Esophagus squamous epithelium (tissue), 5 donors: ENCODE results near the gene KIZ. TPM values are rescaled to one million over a fixed set of nuclear protein-coding genes. Genes with fewer than 3 reads are reported as not detected.
A peak's percentile ranks its signal among the peaks of the same experiment; 100 is the strongest.

ENCODE experiments used
- DNase-seq: peaks from one replicate; lab custom pipeline; 2025; lab: John Stamatoyannopoulos, UW
- H3K27ac ChIP-seq, 4 donors: fragments of 200-600 bp; sonication (generic); one replicate each; pipeline ENCODE4 v1.5.1; 2016 to 2019; ENCODE audit warnings: mild to moderate bottlenecking in 1 of 4
- H3K27me3 ChIP-seq, 4 donors: fragments of 200-600 bp; sonication (generic); 1 replicate in 3 of 4; 2 replicates in 1 of 4; pipeline versions ENCODE4 v1.5.1 to v1.6.0; 2017 to 2021; ENCODE audit warnings: antibody characterized with exemption in 1 of 4
- H3K36me3 ChIP-seq, 3 donors: fragments of 200-600 bp; sonication (generic); one replicate each; pipeline ENCODE4 v1.5.1; 2016 to 2019
- H3K4me1 ChIP-seq, 3 donors: fragments of 200-600 bp; sonication (generic); one replicate each; pipeline ENCODE4 v1.5.1; 2017 to 2019
- H3K4me3 ChIP-seq, 4 donors: fragments of 200-600 bp; sonication (generic); 1 replicate in 3 of 4; 2 replicates in 1 of 4; pipeline ENCODE4 v1.5.1; 2016 to 2019; ENCODE audit warnings: mild to moderate bottlenecking in 2 of 4, moderate library complexity in 1 of 4
- H3K9me3 ChIP-seq, 3 donors: fragments of 200-600 bp; sonication (generic); one replicate each; pipeline ENCODE4 v1.5.1; 2016 to 2019
- POLR2A ChIP-seq, 4 donors: fragments of 450-650 bp; IDR thresholded peaks; one replicate each; pipeline ENCODE4 v1.6.1; 2017; ENCODE audit warnings: antibody characterized with exemption in 4 of 4, mild to moderate bottlenecking in 4 of 4, moderate library complexity in 3 of 4
- WGBS, 2 donors: methylation state at CpG; one replicate each; pipeline ENCODE4 v1.1.5; 2018; 5-methylcytosine and 5-hydroxymethylcytosine counted together
- intact Hi-C: fragments of 100-400 bp; cut with DNase I; formaldehyde crosslinking; loops from one replicate; pipeline ENCODE4 v1.15.0; 2022
- total RNA-seq, 4 donors: library from RNA; depleted of rRNA; stranded (reverse); fragments of >200 nt; gene quantifications; one replicate each; pipeline ENCODE4 v1.1.0, GENCODE V29; 2016
- TF ChIP-seq, protein P1 (sequence below), 6 experiments: fragments of 450-650 bp in 4 of 6; fragments of 200-600 bp in 2 of 6; sonication (generic) in 2 of 6; IDR thresholded peaks; one replicate each; pipeline ENCODE4 v1.5.1; 2016 to 2019; ENCODE audit warnings: antibody characterized with exemption in 6 of 6, mild to moderate bottlenecking in 4 of 6, moderate library complexity in 4 of 6
- donor health status: DM: yes; HTN: yes; CAD: no.

The KIZ gene
- total RNA-seq, 4 donors from 2014 or later = 2.2 to 15.3 (median 9.1) TPM

DNA sequence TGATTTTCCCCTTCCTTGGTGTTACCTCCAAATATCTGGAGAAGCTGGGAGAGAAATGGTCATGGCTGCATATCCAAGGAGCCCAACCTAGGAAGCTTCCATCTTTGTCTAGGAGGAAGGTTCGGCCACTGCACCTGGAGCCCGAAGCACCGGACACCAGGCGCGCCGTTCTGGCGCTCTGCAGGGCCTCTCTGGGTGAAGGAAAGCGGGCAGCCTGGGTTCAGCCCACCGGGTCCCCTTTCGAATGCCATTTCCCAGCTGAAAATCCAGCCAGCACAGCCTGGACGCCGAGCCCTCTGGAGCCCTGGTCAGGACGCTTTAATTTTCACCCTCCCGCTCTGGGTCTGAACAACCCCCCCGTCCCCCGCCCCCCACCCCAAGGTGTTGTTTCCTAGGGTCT, 21.0 kb upstream of the KIZ start:
- DNase-seq = no peak
- peaks cover 40 to 56% (median 44%) of the 10 kb centered on the region in 3 donors for H3K4me1 ChIP-seq
- no peak overlapping the region for H3K27ac ChIP-seq
- WGBS, 2 donors = 0 to 20% methylated on average over 1 to 10 of the region's 16 CpGs
- TF ChIP-seq, protein P1, sequence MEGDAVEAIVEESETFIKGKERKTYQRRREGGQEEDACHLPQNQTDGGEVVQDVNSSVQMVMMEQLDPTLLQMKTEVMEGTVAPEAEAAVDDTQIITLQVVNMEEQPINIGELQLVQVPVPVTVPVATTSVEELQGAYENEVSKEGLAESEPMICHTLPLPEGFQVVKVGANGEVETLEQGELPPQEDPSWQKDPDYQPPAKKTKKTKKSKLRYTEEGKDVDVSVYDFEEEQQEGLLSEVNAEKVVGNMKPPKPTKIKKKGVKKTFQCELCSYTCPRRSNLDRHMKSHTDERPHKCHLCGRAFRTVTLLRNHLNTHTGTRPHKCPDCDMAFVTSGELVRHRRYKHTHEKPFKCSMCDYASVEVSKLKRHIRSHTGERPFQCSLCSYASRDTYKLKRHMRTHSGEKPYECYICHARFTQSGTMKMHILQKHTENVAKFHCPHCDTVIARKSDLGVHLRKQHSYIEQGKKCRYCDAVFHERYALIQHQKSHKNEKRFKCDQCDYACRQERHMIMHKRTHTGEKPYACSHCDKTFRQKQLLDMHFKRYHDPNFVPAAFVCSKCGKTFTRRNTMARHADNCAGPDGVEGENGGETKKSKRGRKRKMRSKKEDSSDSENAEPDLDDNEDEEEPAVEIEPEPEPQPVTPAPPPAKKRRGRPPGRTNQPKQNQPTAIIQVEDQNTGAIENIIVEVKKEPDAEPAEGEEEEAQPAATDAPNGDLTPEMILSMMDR (IDR thresholded peaks at IDR 0.05) = no peak
- intact Hi-C loops = no loop called here
- H3K9me3 ChIP-seq = no peaks in the 10 kb centered on the region
- H3K36me3 ChIP-seq = no peaks in the 10 kb centered on the region
- peaks cover 37 to 100% (median 59%) of the 10 kb centered on the region in 4 donors for H3K27me3 ChIP-seq
- no peak overlapping the region for H3K4me3 ChIP-seq

DNA sequence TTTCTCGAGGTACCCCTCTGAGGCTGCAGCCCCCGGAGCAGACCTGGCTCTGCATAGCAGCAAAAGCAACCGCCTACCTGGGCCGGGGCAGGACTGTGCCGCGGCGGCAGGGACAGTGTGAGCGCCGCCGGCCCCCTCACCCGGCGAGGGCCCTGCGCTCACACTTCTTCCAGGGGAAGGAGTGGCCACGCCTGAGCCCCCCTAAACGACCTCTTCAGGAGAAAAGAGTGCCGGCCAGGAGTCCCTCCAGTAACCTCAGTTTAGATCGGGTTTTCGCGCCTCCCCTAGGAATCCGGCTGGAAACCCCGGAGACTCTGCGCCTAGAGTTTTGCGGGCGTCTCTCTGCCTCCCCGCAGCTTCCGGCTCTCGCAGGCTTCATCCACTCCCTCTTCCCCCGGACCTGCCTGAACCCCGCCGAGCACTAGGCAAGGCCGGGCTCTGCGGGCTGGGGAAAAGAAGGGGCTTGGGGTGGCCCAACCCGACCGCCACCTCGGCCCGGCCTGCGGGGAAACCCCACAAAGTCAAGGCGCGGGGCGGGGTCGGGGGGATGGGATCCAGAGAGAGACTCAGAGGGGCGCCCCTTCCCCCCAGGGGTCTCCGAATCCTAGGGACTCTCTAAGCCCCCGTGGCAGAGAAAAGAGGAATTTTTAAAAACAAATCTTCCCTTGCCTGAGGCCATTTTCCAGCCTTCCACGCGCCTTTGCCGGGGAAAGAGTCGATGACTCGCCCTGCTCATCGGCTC, 20.3 kb upstream of the KIZ start:
- TF ChIP-seq, protein P1 (IDR thresholded peaks at IDR 0.05) = no peak
- Histone ChIP-seq H3K27ac (no peak overlapping the region), H3K36me3 (no peaks in the 10 kb centered on the region), H3K4me3 (peak overlapping the region in 2 of 4 donors; percentile 17 to 44), H3K9me3 (no peaks in the 10 kb centered on the region), H3K27me3 (peaks cover 30 to 96% (median 53%) of the 10 kb centered on the region in 4 donors), H3K4me1 (peaks cover 35 to 49% (median 42%) of the 10 kb centered on the region in 3 donors)
- intact Hi-C loops = no loop called here
- whole genome bisulfite sequencing, 2 donors = 13% methylated on average over 3 of the region's 50 CpGs; no CpG with 5 or more reads in 1 of the 2 donors
- no peak for DNase-seq

DNA sequence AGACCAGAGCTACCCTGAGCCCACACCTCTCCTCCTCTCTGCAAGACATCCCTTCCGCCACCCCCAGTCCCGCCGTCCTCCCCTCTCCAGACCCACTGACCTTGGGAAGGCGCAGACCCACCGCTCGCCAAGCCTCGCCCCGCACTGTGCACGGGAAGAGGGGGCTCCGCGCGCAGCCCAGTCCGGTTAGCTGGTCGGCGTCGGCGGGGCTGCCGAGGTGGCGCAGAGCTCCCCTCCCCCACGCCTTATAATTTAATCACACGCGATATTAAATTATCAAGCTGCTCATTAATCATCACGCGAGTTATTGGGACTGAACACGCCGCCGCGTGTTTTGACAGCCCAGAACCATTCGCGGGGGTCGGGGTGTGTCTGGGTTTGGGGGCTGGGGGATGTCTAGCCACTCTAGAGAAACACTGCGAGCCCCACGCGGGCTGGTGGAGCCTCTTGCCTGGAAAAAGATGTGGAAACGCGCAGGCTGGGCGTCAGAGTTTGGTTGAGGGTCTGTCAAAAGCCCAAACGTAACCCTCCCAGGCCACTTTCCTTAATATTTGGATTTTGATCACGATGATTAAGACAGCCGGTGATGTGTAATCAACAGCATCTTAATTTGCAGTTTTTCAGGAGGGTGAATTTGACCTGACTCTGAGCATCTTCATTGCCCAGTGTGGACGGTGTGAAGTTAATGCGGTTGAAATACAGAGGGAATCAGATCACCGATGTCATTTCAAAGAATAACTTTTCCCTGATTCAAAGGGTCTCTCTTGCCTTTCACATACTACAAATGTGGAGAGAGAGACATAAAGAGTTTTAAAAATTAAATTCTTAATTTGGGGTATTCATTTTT, 19.5 kb upstream of the KIZ start, which contains the start of gene LINC00237:
Gene LINC00237, minus strand, starts transcription at position 188 of the 847 bp plus-strand sequence.
- peaks cover 22 to 94% (median 45%) of the 10 kb centered on the region in 4 donors for H3K27me3 ChIP-seq
- H3K36me3 ChIP-seq = no peaks in the 10 kb centered on the region
- H3K4me1 ChIP-seq = peaks cover 27 to 41% (median 34%) of the 10 kb centered on the region in 3 donors
- 26 to 31% methylated on average over 11 to 16 of the region's 43 CpGs for WGBS, 2 donors
- intact Hi-C loops = no loop called here
- no peak for DNase-seq
- H3K27ac ChIP-seq = no peak within 1 kb of the TSS
- no peaks in the 10 kb centered on the region for H3K9me3 ChIP-seq
- TF ChIP-seq POLR2A (IDR thresholded peaks at IDR 0.05) = no peak
- TF ChIP-seq, protein P1 (IDR thresholded peaks at IDR 0.05) = no peak
- H3K4me3 ChIP-seq = peak within 1 kb of the TSS in 2 of 4 donors; percentile 17 to 44

DNA sequence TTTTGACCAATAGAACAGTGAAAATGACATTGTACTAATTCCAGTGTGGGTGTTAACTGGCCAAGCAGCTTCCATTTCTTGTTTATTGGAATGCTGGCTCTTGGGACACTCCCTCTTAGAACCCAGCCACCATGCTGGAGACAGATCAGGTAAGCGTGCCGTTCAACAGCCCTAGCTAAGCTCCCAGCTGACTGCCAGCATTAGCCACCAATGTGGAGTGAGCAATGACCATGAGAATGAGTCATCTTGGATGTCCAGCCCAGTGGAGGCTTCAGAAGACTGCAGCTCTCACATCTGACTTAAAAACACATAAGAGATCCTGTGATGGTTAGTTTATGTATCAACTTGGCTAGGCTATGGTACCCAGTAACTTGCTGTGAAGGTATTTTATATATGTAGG, 16.7 kb upstream of the KIZ start:
- peaks cover 16 to 75% (median 27%) of the 10 kb centered on the region in 4 donors for H3K27me3 ChIP-seq
- peaks cover 8 to 17% (median 11%) of the 10 kb centered on the region in 3 donors for H3K4me1 ChIP-seq
- no peak overlapping the region for H3K4me3 ChIP-seq
- intact Hi-C loops = no loop called here
- H3K27ac ChIP-seq = no peak overlapping the region
- H3K9me3 ChIP-seq = no peaks in the 10 kb centered on the region
- no CpG with 5 or more reads among the region's 2 CpGs for WGBS, 2 donors
- no peak for TF ChIP-seq POLR2A (IDR thresholded peaks at IDR 0.05)
- TF ChIP-seq, protein P1 (IDR thresholded peaks at IDR 0.05) = no peak
- no peaks in the 10 kb centered on the region for H3K36me3 ChIP-seq
- DNase-seq = no peak
